ENCODE measurements around the gene ACBD4. TPM values are rescaled to one million over a fixed set of nuclear protein-coding genes. Genes with fewer than 3 reads are reported as not detected.

Gene ACBD4
- total and polyA plus RNA-seq, 4 donors, result 4.4 to 51.4 (median 44.9) TPM

DNA sequence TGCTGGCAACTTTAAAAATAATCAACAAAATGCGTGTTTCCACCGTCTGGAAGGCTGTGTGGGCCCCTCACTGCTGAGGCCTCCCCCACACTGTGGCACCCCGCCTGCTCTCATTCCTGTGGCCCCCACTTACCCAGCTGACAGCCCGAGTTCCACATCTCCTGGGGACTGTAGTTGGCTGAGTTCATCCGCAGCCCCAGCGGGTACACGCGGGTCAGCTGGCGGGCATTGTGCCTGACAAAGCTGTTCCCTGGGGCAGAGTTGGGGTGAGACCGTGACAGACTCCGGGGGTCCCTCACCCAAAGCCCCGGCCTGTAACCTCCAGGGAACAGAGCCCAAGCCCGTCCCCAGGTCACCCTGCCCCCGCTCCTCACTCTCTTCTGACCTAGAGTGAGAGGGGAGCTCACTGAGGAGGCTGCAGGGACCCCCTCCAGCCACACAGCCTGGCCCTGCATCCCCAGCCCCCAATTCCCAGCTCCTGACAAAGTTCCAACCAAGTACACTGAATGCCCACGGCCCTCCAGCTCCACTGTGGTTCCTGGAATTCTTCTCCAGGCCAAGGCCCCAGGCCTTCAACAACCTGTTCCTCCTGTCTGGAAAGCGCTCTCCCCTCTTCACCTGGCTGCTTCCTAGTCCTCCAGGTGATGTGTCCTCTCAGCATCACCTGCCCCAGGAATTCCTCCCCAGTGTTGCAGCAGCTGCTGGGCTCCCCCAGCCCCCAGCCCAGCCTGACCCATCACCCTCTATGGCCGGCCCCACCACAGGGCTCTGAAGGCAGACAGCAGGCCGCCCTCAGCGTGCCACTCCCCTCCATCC is 21.2 kb upstream of the ACBD4 start:
- no peak overlapping the region for H3K4me3 ChIP-seq (ENCODE audit: low read depth in 1 of 3, low read length in 3 of 3)
- no peaks in the 10 kb centered on the region for H3K36me3 ChIP-seq (ENCODE audit: control insufficient read depth in 4 of 4, insufficient read depth in 3 of 4, low read depth in 1 of 4, low read length in 3 of 4)
- no peaks in the 10 kb centered on the region for H3K27me3 ChIP-seq (ENCODE audit: control insufficient read depth in 4 of 4, insufficient read depth in 4 of 4, low read length in 3 of 4)
- no peak overlapping the region for H3K9ac ChIP-seq (ENCODE audit: low read depth in 1 of 2, low read length in 2 of 2)
- DNase-seq (ENCODE audit: low spot score), result no peak
- no peaks in the 10 kb centered on the region for H3K9me3 ChIP-seq (ENCODE audit: control insufficient read depth in 4 of 4, low read length in 3 of 4)
- H3K27ac ChIP-seq (ENCODE audit: low read depth in 1 of 2, low read length in 2 of 2), result no peak overlapping the region
- peaks cover 0 to 3% (median 0%) of the 10 kb centered on the region in 4 donors for H3K4me1 ChIP-seq (ENCODE audit: control insufficient read depth in 4 of 4, insufficient read depth in 4 of 4, low read length in 3 of 4)
- 95% methylated on average over 19 of the region's 19 CpGs for WGBS
- no peak for TF ChIP-seq HNF4G (IDR thresholded peaks at IDR 0.05)
- TF ChIP-seq NR2F2 (IDR thresholded peaks at IDR 0.05), result no peak
- TF ChIP-seq, protein P1, sequence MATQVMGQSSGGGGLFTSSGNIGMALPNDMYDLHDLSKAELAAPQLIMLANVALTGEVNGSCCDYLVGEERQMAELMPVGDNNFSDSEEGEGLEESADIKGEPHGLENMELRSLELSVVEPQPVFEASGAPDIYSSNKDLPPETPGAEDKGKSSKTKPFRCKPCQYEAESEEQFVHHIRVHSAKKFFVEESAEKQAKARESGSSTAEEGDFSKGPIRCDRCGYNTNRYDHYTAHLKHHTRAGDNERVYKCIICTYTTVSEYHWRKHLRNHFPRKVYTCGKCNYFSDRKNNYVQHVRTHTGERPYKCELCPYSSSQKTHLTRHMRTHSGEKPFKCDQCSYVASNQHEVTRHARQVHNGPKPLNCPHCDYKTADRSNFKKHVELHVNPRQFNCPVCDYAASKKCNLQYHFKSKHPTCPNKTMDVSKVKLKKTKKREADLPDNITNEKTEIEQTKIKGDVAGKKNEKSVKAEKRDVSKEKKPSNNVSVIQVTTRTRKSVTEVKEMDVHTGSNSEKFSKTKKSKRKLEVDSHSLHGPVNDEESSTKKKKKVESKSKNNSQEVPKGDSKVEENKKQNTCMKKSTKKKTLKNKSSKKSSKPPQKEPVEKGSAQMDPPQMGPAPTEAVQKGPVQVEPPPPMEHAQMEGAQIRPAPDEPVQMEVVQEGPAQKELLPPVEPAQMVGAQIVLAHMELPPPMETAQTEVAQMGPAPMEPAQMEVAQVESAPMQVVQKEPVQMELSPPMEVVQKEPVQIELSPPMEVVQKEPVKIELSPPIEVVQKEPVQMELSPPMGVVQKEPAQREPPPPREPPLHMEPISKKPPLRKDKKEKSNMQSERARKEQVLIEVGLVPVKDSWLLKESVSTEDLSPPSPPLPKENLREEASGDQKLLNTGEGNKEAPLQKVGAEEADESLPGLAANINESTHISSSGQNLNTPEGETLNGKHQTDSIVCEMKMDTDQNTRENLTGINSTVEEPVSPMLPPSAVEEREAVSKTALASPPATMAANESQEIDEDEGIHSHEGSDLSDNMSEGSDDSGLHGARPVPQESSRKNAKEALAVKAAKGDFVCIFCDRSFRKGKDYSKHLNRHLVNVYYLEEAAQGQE (IDR thresholded peaks at IDR 0.05), result no peak
- no peak for TF ChIP-seq TAF1 (conservative IDR thresholded peaks at IDR 0.05)

DNA sequence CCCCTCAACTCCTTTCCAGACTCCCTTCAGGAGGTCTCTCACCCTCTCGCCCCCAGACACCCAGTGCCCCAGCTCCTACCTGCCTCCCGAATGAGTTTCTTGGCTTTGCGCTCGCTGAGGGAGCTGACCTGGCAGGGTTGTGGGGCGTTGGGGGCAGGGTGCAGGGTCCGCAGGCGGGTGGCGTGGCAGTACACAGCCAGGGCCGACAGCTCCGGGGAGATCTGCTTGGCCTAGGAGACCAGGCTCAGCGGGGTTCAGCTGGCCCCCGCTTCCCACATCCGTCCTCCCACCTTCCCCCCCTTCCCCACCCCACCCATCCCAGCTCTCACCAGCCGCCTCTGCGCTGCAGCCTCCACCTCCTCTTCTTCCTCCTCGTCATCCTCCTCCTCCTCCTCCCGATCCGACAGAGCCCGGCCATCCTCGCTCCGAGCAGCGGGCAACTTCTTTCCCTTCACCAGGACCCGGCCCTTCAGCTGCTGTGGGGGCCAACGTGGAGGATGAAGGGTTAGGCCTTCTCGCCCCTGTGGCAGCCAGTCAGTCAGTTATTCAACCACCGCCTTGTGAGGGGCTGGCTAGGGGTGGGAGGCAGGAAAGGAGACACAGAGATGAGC is 20.4 kb upstream of the ACBD4 start:
- TF ChIP-seq HNF4G (IDR thresholded peaks at IDR 0.05) (no peak), YY1 (IDR thresholded peaks at IDR 0.05) (no peak), JUND (IDR thresholded peaks at IDR 0.05) (no peak), RXRA (IDR thresholded peaks at IDR 0.05) (no peak)
- TF ChIP-seq, protein P2, sequence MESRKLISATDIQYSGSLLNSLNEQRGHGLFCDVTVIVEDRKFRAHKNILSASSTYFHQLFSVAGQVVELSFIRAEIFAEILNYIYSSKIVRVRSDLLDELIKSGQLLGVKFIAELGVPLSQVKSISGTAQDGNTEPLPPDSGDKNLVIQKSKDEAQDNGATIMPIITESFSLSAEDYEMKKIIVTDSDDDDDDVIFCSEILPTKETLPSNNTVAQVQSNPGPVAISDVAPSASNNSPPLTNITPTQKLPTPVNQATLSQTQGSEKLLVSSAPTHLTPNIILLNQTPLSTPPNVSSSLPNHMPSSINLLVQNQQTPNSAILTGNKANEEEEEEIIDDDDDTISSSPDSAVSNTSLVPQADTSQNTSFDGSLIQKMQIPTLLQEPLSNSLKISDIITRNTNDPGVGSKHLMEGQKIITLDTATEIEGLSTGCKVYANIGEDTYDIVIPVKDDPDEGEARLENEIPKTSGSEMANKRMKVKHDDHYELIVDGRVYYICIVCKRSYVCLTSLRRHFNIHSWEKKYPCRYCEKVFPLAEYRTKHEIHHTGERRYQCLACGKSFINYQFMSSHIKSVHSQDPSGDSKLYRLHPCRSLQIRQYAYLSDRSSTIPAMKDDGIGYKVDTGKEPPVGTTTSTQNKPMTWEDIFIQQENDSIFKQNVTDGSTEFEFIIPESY (IDR thresholded peaks at IDR 0.05), result no peak
- TF ChIP-seq, protein P3, sequence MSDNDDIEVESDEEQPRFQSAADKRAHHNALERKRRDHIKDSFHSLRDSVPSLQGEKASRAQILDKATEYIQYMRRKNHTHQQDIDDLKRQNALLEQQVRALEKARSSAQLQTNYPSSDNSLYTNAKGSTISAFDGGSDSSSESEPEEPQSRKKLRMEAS (IDR thresholded peaks at IDR 0.05), result no peak
- no peaks in the 10 kb centered on the region for H3K27me3 ChIP-seq (ENCODE audit: control insufficient read depth in 4 of 4, insufficient read depth in 4 of 4, low read length in 3 of 4)
- no peaks in the 10 kb centered on the region for H3K36me3 ChIP-seq (ENCODE audit: control insufficient read depth in 4 of 4, insufficient read depth in 3 of 4, low read depth in 1 of 4, low read length in 3 of 4)
- H3K4me1 ChIP-seq (ENCODE audit: control insufficient read depth in 4 of 4, insufficient read depth in 4 of 4, low read length in 3 of 4), result peaks cover 0 to 3% (median 0%) of the 10 kb centered on the region in 4 donors
- H3K4me3 ChIP-seq (ENCODE audit: low read depth in 1 of 3, low read length in 3 of 3), result no peak overlapping the region
- 96% methylated on average over 26 of the region's 26 CpGs for WGBS
- no peak overlapping the region for H3K27ac ChIP-seq (ENCODE audit: low read depth in 1 of 2, low read length in 2 of 2)
- H3K9ac ChIP-seq (ENCODE audit: low read depth in 1 of 2, low read length in 2 of 2), result no peak overlapping the region
- no peaks in the 10 kb centered on the region for H3K9me3 ChIP-seq (ENCODE audit: control insufficient read depth in 4 of 4, low read length in 3 of 4)
- DNase-seq (ENCODE audit: low spot score), result no peak

DNA sequence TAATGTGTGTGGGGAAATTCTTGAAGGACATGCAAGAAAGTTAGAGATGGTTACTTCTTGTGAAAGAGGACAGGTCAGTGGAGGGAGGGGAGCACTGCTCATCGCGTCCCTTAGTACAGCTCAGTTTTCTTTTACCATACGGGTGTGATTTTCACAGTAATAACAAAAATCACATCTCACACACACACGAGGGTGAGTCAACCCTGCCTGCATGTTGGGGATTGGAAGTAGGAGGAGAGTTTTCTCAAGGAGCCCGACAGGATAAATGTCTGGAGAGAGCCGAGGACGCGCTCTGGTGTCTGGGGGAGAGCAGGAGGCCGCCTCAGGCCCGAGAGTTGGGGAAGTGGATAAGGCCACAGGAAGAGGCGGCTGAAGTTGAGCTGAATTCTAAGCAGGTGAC is 19.6 kb upstream of the ACBD4 start:
- Histone ChIP-seq H3K9ac (ENCODE audit: low read depth in 1 of 2, low read length in 2 of 2) (no peak overlapping the region), H3K9me3 (ENCODE audit: control insufficient read depth in 4 of 4, low read length in 3 of 4) (no peaks in the 10 kb centered on the region), H3K27me3 (ENCODE audit: control insufficient read depth in 4 of 4, insufficient read depth in 4 of 4, low read length in 3 of 4) (no peaks in the 10 kb centered on the region), H3K4me3 (ENCODE audit: low read depth in 1 of 3, low read length in 3 of 3) (no peak overlapping the region), H3K36me3 (ENCODE audit: control insufficient read depth in 4 of 4, insufficient read depth in 3 of 4, low read depth in 1 of 4, low read length in 3 of 4) (no peaks in the 10 kb centered on the region), H3K27ac (ENCODE audit: low read depth in 1 of 2, low read length in 2 of 2) (no peak overlapping the region), H3K4me1 (ENCODE audit: control insufficient read depth in 4 of 4, insufficient read depth in 4 of 4, low read length in 3 of 4) (peaks cover 0 to 3% (median 0%) of the 10 kb centered on the region in 4 donors)
- 85% methylated on average over 11 of the region's 11 CpGs for WGBS
- DNase-seq (ENCODE audit: low spot score), result no peak
- TF ChIP-seq YY1 (IDR thresholded peaks at IDR 0.05) (no peak), EGR1 (IDR thresholded peaks at IDR 0.05; ENCODE audit: low read depth in 2 of 2) (no peak), GABPA (IDR thresholded peaks at IDR 0.05 in 1 of 2, conservative IDR thresholded peaks at IDR 0.05 in 1 of 2) (no peak), SP1 (IDR thresholded peaks at IDR 0.05) (no peak), RAD21 (IDR thresholded peaks at IDR 0.05) (no peak), HNF4A (conservative IDR thresholded peaks at IDR 0.05) (no peak), RXRA (IDR thresholded peaks at IDR 0.05) (no peak)
- TF ChIP-seq, protein P4, sequence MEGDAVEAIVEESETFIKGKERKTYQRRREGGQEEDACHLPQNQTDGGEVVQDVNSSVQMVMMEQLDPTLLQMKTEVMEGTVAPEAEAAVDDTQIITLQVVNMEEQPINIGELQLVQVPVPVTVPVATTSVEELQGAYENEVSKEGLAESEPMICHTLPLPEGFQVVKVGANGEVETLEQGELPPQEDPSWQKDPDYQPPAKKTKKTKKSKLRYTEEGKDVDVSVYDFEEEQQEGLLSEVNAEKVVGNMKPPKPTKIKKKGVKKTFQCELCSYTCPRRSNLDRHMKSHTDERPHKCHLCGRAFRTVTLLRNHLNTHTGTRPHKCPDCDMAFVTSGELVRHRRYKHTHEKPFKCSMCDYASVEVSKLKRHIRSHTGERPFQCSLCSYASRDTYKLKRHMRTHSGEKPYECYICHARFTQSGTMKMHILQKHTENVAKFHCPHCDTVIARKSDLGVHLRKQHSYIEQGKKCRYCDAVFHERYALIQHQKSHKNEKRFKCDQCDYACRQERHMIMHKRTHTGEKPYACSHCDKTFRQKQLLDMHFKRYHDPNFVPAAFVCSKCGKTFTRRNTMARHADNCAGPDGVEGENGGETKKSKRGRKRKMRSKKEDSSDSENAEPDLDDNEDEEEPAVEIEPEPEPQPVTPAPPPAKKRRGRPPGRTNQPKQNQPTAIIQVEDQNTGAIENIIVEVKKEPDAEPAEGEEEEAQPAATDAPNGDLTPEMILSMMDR (IDR thresholded peaks at IDR 0.05; ENCODE audit: low read depth, low read length, missing input control), result no peak
- TF ChIP-seq, protein P1 (IDR thresholded peaks at IDR 0.05), result no peak
